Left lung (tissue), 10 donors: ENCODE data around the gene PRIM1. TPM values are rescaled to one million over a fixed set of nuclear protein-coding genes. Genes with fewer than 3 reads are reported as not detected.
"Not testable (repeated sequence)": the region's sequence is repeated elsewhere in the genome, so short reads cannot be mapped to it uniquely, and the experiment has no call there.

ENCODE experiments used
- ATAC-seq: fragments of 200-7000 bp; cut with Tn5 transposase; one replicate; pipeline ENCODE4 v1.9.1; 2020; ENCODE audit warnings: moderate library complexity
- DNase-seq, 4 donors: peaks; one replicate each; pipeline ENCODE4 v3.0.0-alpha.2; 2013 to 2020
- H3K27ac ChIP-seq, 2 donors: fragments of 200-600 bp; sonication (generic) in 1 of 2; one replicate each; pipeline versions ENCODE4 v1.5.0 to v1.8.0; 2020 to 2021
- H3K27me3 ChIP-seq, 2 donors: fragments of 200-600 bp; sonication (generic) in 1 of 2; one replicate each; pipeline versions ENCODE4 v1.5.0 to v1.8.0; 2020 to 2021
- H3K36me3 ChIP-seq, 2 donors: fragments of 200-600 bp; sonication (generic) in 1 of 2; one replicate each; pipeline versions ENCODE4 v1.5.0 to v1.8.0; 2020 to 2021
- H3K4me1 ChIP-seq, 2 donors: fragments of 200-600 bp; one replicate each; pipeline ENCODE4 v1.8.0; 2021
- H3K4me3 ChIP-seq, 2 donors: fragments of 200-600 bp; sonication (generic) in 1 of 2; one replicate each; pipeline versions ENCODE4 v1.5.0 to v1.8.0; 2020 to 2021; ENCODE audit warnings: mild to moderate bottlenecking in 1 of 2
- H3K9me3 ChIP-seq, 2 donors: fragments of 200-600 bp; sonication (generic) in 1 of 2; one replicate each; pipeline versions ENCODE4 v1.5.0 to v1.8.0; 2020 to 2021
- CTCF ChIP-seq, 2 donors: fragments of 200-600 bp; sonication (generic) in 1 of 2; IDR thresholded peaks; one replicate each; pipeline versions ENCODE4 v1.5.0 to v1.8.0; 2021; ENCODE audit warnings: antibody characterized with exemption in 2 of 2
- intact Hi-C, 2 donors: fragments of 100-400 bp; cut with DNase I; formaldehyde crosslinking; loops; one replicate each; pipeline versions ENCODE4 v1.11.2 to v1.14.2; 2022
- polyA plus RNA-seq, 6 donors: library from polyadenylated mRNA; unstranded; fragments of 120-200 nt; gene quantifications; one replicate each; pipeline ENCODE4 v1.2.1, GENCODE V29; 2013; ENCODE audit not compliant: insufficient read length in 6 of 6
- total RNA-seq, 2 donors: library from RNA; stranded (reverse); fragmentation: NEBNext Ultra II Directional; extraction: Animal tissue kit (Norgen Biotek cat#: 25700); gene quantifications; one replicate each; pipeline ENCODE4 v1.2.1, GENCODE V29; 2021
- donor health status: DM: no; HTN: yes; CAD: no.
- donor health status: DM: no; HTN: no; CAD: no.

The PRIM1 gene
- total and polyA plus RNA-seq, 8 donors: 7.2 to 28.5 (median 20.8) TPM

- Histone ChIP-seq H3K27ac (no peak overlapping the region), H3K4me3 (no peak overlapping the region), H3K9me3 (peaks cover 0 to 10% of the 10 kb centered on the region in 2 donors), H3K27me3 (no peaks in the 10 kb centered on the region), H3K4me1 (peaks cover 0 to 5% of the 10 kb centered on the region in 2 donors), H3K36me3 (no peaks in the 10 kb centered on the region)
- DNase-seq (no peak), ATAC-seq (no peak)
- intact Hi-C loops: no loop called here
- no peak for TF ChIP-seq CTCF (IDR thresholded peaks at IDR 0.05)
Observed at GRCh38 chr12:56760460-56760859, 8.3 kb upstream of the PRIM1 start.

GRCh38 chr12:56759263-56759908 lies 7.3 kb upstream of the PRIM1 start:
- ATAC-seq (no peak), DNase-seq (no peak)
- Histone ChIP-seq H3K4me3 (no peak overlapping the region), H3K9me3 (peaks cover 0 to 10% of the 10 kb centered on the region in 2 donors), H3K36me3 (no peaks in the 10 kb centered on the region), H3K27me3 (no peaks in the 10 kb centered on the region), H3K4me1 (peaks cover 0 to 2% of the 10 kb centered on the region in 2 donors), H3K27ac (no peak overlapping the region)
- no peak for TF ChIP-seq CTCF (IDR thresholded peaks at IDR 0.05)
- intact Hi-C loops: loop anchor here in 1 of 2 donors (5.0 kb wide), 1 partner anchor 228 kb away; no protein-coding TSS in a partner anchor

- no peak for TF ChIP-seq CTCF (IDR thresholded peaks at IDR 0.05)
- DNase-seq (no peak), ATAC-seq (no peak)
- intact Hi-C loops: loop anchor here in 1 of 2 donors (5.0 kb wide), 1 partner anchor 229 kb away; no protein-coding TSS in a partner anchor
- Histone ChIP-seq H3K4me3 (no peak overlapping the region), H3K27ac (no peak overlapping the region), H3K36me3 (no peaks in the 10 kb centered on the region), H3K4me1 (no peaks in the 10 kb centered on the region), H3K9me3 (peaks cover 0 to 10% of the 10 kb centered on the region in 2 donors), H3K27me3 (no peaks in the 10 kb centered on the region)
Observed at GRCh38 chr12:56758728-56759262, 6.7 kb upstream of the PRIM1 start.

- H3K9me3 ChIP-seq: peaks cover 0 to 10% of the 10 kb centered on the region in 2 donors
- H3K4me1 ChIP-seq, H3K4me3 ChIP-seq, H3K36me3 ChIP-seq, H3K27me3 ChIP-seq, DNase-seq, ATAC-seq, H3K27ac ChIP-seq: not testable (repeated sequence)
- intact Hi-C loops: loop anchor here in 1 of 2 donors (5.0 kb wide), 1 partner anchor 229 kb away; no protein-coding TSS in a partner anchor
Observed at GRCh38 chr12:56757971-56758370, 5.8 kb upstream of the PRIM1 start.

GRCh38 chr12:56753566-56753965 lies 1.4 kb upstream of the PRIM1 start:
- intact Hi-C loops: no loop called here
- DNase-seq (no peak), ATAC-seq (no peak)
- Histone ChIP-seq H3K36me3 (no peaks in the 10 kb centered on the region), H3K4me1 (peaks cover 10 to 30% of the 10 kb centered on the region in 2 donors), H3K4me3 (no peak overlapping the region), H3K9me3 (peaks cover 0 to 5% of the 10 kb centered on the region in 2 donors), H3K27ac (no peak overlapping the region), H3K27me3 (no peaks in the 10 kb centered on the region)
- no peak for TF ChIP-seq CTCF (IDR thresholded peaks at IDR 0.05)

- peak overlapping the region in 1 of 2 donors; percentile 33 for H3K27ac ChIP-seq
- H3K4me3 ChIP-seq: peak overlapping the region in 1 of 2 donors; percentile 60
- intact Hi-C loops, H3K9me3 ChIP-seq, H3K36me3 ChIP-seq, H3K27me3 ChIP-seq, DNase-seq, ATAC-seq: not testable (repeated sequence)
- H3K4me1 ChIP-seq: peaks cover 10 to 30% of the 10 kb centered on the region in 2 donors
Observed at GRCh38 chr12:56750596-56750995, 1.5 kb downstream of the PRIM1 start.
